Cortex of kidney (tissue), 1 donor: ENCODE measurements around the gene LYSMD1.

Source experiments
- DNase-seq: peaks from one replicate; lab custom pipeline; 2025; lab: John Stamatoyannopoulos, UW

The LYSMD1 gene

DNA sequence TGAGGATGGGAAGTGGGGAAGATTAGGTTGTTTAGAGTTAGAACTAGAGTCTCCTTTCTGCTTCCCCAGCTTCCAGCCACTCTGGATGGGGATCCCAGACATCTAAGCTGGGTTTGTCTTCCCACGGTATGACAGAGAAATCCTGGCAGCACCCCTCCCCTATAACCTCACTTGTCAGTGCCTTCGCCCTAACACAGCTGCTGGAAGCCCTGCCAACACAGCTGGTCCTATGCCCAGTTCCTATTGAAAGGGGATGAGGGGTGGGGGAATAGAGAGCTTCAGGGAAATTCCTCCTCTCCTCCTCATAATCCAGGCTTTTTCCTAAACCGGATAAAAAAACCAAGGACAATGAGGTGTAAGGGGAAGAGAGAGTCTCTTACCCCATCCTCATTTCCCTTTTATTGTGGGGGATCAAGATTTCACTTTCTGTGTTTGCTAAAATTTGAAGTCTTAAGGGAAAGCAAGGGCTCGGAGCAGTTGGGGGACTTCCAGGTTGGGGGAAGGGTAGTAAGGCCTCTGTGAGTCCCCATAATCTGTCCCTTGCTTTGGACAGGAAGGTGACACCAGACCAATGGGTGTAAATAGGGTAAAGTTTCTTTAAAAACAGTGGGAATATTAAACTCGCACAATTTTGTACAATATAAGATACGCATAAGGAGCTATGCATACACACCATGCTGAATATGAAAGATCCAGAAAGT, 9.5 kb upstream of the LYSMD1 start:
- DNase-seq, result no peak

- no peak for DNase-seq
Measured at GRCh38 chr1:151171190-151171589, 5.5 kb upstream of the LYSMD1 start.

GRCh38 chr1:151167116-151167515, 1.4 kb upstream of the LYSMD1 start:
- DNase-seq, result no peak

DNA sequence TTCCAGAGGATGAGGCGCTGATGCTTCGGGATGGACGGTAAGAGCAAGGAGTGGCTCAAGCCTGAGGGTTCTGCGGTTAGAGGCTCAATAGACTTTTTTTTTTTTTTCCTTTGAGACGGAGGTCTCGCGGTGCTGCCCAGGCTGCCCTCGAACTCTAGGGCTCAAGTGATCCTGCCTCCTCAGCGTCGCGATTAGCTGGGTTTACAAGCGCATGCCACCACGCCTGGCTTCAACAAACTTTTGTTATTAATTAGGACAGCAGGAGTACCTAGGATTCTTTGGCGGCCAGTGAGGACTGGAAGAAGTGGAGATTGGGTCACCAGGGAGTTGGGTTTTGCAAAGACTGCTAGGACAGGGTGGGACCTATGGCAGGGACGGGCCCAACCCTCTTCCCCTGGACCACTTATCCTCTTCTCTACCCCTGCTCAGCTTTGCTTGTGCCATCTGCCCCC, 829 bp upstream of the LYSMD1 start:
- no peak for DNase-seq

DNA sequence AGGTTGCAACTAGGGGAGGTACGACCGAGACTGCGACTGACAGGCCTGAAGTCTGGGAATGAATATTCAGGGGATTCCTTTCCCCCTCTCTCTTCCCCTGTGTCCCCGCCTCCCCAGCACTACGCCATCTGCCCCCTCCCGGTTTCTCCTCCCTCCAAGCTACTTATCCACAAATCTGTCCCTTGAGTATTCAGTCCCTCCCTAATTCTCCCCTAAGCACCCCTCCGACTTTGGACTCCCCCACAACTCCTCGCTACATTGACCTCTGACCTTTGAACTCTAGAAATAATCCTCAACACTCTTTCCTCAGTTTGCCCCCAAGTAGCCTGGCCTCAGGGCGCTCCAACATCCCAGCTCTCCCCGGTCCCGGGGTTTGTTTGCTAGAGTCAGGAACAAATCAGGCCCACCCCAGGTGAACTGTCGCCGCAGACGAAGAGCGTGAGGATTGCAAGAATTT, 393 bp downstream of the LYSMD1 start:
- no peak for DNase-seq

GRCh38 chr1:151164732-151165280, 896 bp downstream of the LYSMD1 start:
- no peak for DNase-seq

- DNase-seq, result no peak
Measured at GRCh38 chr1:151159373-151159772, 6.3 kb downstream of the LYSMD1 start.

- no peak for DNase-seq
Measured at GRCh38 chr1:151158751-151159251, 6.9 kb downstream of the LYSMD1 start.

DNA sequence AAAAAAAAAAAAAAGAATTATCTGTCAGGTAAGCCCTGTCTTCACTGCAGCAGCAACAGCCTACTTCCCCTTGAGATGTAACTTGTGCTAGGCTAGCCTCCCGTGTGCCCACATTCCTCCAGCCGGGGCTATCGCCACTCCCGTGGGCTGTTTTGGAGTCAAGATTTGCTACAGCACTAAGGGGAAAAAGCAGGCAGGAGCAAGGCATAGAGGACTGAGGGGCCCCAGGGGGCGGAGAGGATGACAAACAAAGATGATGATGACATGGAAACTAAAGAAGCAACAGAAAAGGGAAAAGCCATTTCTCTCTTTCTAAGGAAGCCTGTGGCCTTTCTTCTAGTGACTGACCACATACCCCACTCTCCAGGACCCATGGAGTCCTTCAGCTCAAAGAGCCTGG, 7.4 kb downstream of the LYSMD1 start:
- DNase-seq, result no peak

- no peak for DNase-seq
Measured at GRCh38 chr1:151157067-151157531, 8.6 kb downstream of the LYSMD1 start.

DNA sequence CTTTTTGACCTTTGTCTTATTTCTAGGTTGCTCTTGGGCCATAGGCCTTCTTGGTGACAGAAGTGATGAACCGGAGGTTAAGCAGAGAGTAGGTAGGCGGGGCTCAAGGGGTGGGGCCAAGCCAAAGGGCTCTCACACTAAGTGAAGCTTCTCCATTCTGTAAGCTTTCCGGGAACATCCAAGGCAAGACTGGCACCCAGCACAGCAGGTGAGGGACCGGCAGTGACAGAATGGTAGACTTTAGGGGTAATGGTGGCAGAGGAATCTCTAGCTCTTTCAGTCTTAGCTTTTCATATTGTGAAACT, 9.2 kb downstream of the LYSMD1 start, which contains the start of gene TNFAIP8L2:
TNFAIP8L2 (plus strand) TSS at position 135 of the 305 bp plus-strand sequence. CDS start 2,049 bp downstream, outside the sequence.
- no peak for DNase-seq

DNA sequence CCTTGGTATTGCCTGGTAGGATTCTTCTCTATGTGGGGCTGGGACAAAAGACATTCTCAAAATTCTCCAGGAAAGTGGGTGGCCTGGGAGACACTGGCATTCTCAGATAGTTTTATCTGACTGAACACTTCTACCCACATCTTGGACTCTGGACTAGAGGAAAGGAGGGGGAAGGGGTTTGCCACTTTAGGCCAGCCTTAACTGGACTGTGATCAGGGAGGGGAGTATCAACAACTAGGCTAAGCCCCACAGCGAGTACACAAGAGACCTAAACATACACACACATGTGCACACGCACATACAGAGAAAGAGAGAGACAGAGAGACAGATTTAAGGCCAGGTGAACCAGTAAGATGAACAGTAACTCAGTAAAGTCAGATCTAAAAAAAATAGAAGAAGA, 18.0 kb downstream of the LYSMD1 start:
- no peak for DNase-seq

DNA sequence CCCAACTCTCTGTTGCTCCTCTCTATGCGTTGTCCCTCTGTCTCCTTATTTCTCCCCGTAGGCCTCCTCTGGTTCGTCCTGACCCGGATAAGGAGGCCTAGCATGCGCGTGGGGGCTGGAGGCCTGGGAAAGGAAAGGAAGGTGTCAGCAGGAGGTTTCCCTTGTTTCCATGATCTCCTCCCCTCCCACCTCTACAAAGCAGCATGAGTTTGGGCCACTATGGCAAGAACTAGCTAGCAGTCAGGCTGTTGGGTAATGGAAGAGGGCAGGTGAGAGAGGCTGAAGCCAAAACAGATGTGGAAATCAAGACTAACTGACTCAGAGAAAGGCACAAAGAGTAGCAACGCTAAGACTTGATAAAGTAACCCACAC, 18.6 kb downstream of the LYSMD1 start:
- no peak for DNase-seq

DNA sequence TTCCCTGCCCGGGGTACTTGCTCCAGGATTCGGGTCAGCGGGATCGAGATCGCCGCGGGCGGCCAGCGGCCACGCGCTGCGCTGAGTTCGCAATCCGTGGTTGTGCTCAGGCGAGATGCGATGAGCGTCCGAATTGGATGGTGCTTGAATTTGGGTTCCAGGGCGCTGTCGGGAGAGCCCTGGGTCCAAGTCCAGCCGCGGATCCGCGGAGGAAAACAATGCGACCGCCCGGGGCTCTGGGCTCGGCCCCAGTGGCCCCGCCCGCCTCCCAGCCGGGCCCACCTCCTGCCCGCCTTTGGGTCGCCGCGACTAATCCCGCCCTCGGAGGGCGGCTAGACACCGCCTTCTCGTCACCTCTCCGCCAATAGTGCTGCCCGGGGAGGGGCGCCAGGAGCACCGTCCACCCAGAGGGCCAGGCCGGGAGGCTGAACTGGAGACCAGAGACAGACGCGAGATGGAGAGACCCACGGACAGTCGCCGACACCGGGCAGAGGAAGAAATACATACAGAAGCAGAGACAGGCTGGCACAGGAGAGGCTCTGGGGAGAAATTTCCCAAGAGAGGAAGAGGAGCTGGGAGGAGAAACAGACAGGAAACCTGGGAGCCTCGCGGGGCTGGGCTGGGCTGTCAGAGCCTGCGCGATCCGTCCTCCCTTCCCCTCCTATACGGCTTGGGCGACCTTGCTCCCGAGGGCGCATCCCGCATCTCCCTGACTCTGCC, 19.1 kb downstream of the LYSMD1 start, which contains the start of gene SEMA6C:
SEMA6C (minus strand) TSS at position 220 of the 720 bp plus-strand sequence. CDS start 4,010 bp downstream, outside the sequence.
- peak; percentile 36 for DNase-seq

- DNase-seq, result no peak
Measured at GRCh38 chr1:151146072-151146411, 19.7 kb downstream of the LYSMD1 start.

- DNase-seq, result no peak
Measured at GRCh38 chr1:151145304-151146071, 20.2 kb downstream of the LYSMD1 start.

DNA sequence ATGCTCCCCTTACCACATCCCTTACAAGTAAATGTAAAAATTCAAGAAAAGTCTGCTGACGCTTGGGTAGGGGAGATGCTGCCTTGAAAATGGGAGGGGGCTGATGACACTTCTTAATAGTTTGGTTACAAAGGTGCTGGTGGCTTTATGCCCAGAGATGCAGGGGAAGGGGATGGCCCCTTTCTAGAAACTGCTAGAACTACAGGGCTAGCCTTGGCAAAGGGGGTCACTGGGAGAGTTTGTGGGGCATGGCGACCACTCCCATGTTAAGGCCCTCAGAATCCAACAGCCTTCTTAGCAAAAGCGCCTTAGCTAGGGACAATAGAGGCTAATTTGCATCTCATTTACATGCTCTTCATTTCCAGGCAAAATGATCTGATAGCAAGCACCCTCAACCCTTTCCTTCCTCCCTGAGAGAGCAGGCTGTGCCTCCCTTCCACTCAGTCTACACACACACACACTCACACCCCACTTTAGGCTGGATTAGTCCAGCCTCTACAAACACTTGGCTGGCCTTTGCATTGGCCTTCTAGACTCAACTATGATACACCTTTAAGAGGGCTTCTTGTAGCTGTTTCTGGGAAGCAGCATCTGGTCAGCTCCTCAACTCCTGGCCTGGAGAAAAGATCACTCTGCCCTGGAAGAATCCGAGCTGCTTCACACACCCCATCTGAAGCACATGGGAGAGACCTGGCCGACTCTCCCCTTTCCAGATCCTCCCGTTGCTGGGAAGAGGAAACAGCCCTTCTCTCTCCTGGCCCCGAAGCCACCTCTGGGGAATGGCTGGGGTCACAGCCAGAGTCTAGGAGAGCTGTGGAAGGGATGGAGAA, 21.0 kb downstream of the LYSMD1 start:
- DNase-seq, result no peak

GRCh38 chr1:151143986-151144385, 21.7 kb downstream of the LYSMD1 start:
- DNase-seq, result no peak

DNA sequence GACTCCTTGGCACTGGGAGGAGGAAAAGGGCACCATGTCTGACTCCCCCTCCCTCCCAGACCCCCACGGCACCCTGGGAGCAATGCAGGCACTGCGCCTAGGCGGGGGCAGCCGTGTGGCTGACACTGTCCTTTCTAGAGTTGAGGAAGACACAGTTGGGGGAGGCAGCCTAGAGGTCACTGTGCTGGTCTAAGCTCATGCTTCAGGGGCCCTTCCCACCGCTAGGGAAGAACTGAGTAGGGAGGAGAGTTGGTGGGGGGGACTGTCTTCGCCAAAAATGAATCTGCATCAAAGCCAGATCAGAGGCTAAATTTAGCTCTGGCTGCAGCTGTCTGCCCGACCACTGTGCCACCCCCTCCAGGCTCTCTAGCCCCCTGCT, 22.7 kb downstream of the LYSMD1 start:
- no peak for DNase-seq

GRCh38 chr1:151142411-151143056, 23.2 kb downstream of the LYSMD1 start:
- no peak for DNase-seq

- DNase-seq, result no peak
Measured at GRCh38 chr1:151137789-151138188, 27.9 kb downstream of the LYSMD1 start.
